Activated CD4-positive, alpha-beta memory T cell treated with anti-CD3 and anti-CD28 coated beads, Interleukin-2, amount 10 ng/mL, durations not matched to agents 7 days and 5 days (primary cell): ENCODE measurements around the gene KRTAP4-2. TPM values are rescaled to one million over a fixed set of nuclear protein-coding genes. Genes with fewer than 3 reads are reported as not detected.

Experiments used
- total RNA-seq, 2 experiments: library from RNA; stranded (reverse); gene quantifications; one replicate each; pipeline ENCODE4 v1.2.3, GENCODE V29; 2021

Gene KRTAP4-2
- total RNA-seq, 2 experiments from 2014 or later = not detected

Other genes starting within 250 kb of the KRTAP4-2 start
- gene KRT23, start 240.6 kb downstream of the KRTAP4-2 start, total RNA-seq = not detected
- gene KRT39, start 211.3 kb downstream of the KRTAP4-2 start, total RNA-seq = not detected
- gene KRT40, start 193.9 kb downstream of the KRTAP4-2 start, total RNA-seq = not detected
- not detected for gene KRTAP3-3, start 184.1 kb downstream of the KRTAP4-2 start, total RNA-seq
- not detected for gene KRTAP3-2, start 178.3 kb downstream of the KRTAP4-2 start, total RNA-seq
- gene KRTAP3-1, start 169.1 kb downstream of the KRTAP4-2 start, total RNA-seq = not detected
- not detected for gene KRTAP1-5, start 151.0 kb downstream of the KRTAP4-2 start, total RNA-seq
- gene KRTAP1-4, start 148.0 kb downstream of the KRTAP4-2 start, total RNA-seq = not detected
- gene KRTAP1-3, start 143.3 kb downstream of the KRTAP4-2 start, total RNA-seq = not detected
- not detected for gene KRTAP1-1, start 136.8 kb downstream of the KRTAP4-2 start, total RNA-seq
- gene KRTAP2-1, start 130.9 kb downstream of the KRTAP4-2 start, total RNA-seq = not detected
- not detected for gene KRTAP2-2, start 123.0 kb downstream of the KRTAP4-2 start, total RNA-seq
- not detected for gene KRTAP2-3, start 118.1 kb downstream of the KRTAP4-2 start, total RNA-seq
- gene KRTAP2-4, start 112.3 kb downstream of the KRTAP4-2 start, total RNA-seq = not detected
- gene KRTAP4-7, start 94.1 kb downstream of the KRTAP4-2 start, total RNA-seq = not detected
- not detected for gene KRTAP4-8, start 80.1 kb downstream of the KRTAP4-2 start, total RNA-seq
- not detected for gene KRTAP4-16, start 76.0 kb downstream of the KRTAP4-2 start, total RNA-seq
- not detected for gene KRTAP4-9, start 72.8 kb downstream of the KRTAP4-2 start, total RNA-seq
- gene KRTAP4-11, start 59.8 kb downstream of the KRTAP4-2 start, total RNA-seq = not detected
- gene KRTAP4-12, start 54.0 kb downstream of the KRTAP4-2 start, total RNA-seq = not detected
- not detected for gene KRTAP4-6, start 37.7 kb downstream of the KRTAP4-2 start, total RNA-seq
- gene KRTAP4-5, start 28.4 kb downstream of the KRTAP4-2 start, total RNA-seq = not detected
- gene KRTAP4-4, start 17.5 kb downstream of the KRTAP4-2 start, total RNA-seq = not detected
- gene KRTAP4-3, start 10.0 kb downstream of the KRTAP4-2 start, total RNA-seq = not detected
- gene KRTAP4-1, start 6.7 kb upstream of the KRTAP4-2 start, total RNA-seq = not detected
- gene KRTAP9-1, start 11.7 kb upstream of the KRTAP4-2 start, total RNA-seq = not detected
- not detected for gene KRTAP9-2, start 48.4 kb upstream of the KRTAP4-2 start, total RNA-seq
- gene KRTAP9-3, start 54.2 kb upstream of the KRTAP4-2 start, total RNA-seq = not detected
- not detected for gene KRTAP9-8, start 59.8 kb upstream of the KRTAP4-2 start, total RNA-seq
- not detected for gene KRTAP9-4, start 71.5 kb upstream of the KRTAP4-2 start, total RNA-seq
- gene KRTAP9-9, start 77.2 kb upstream of the KRTAP4-2 start, total RNA-seq = not detected
- gene KRTAP9-6, start 87.2 kb upstream of the KRTAP4-2 start, total RNA-seq = not detected
- not detected for gene KRTAP9-7, start 97.5 kb upstream of the KRTAP4-2 start, total RNA-seq
- gene KRTAP29-1, start 124.6 kb upstream of the KRTAP4-2 start, total RNA-seq = not detected
- under 1 TPM in 1 of 2 experiments, not detected in 1; 0.13 TPM for gene KRTAP16-1, start 131.1 kb upstream of the KRTAP4-2 start, total RNA-seq
- not detected for gene KRTAP17-1, start 137.5 kb upstream of the KRTAP4-2 start, total RNA-seq
- not detected for gene KRT33A, start 172.6 kb upstream of the KRTAP4-2 start, total RNA-seq
- not detected for gene KRT33B, start 191.6 kb upstream of the KRTAP4-2 start, total RNA-seq
- not detected for gene KRT34, start 204.1 kb upstream of the KRTAP4-2 start, total RNA-seq
- not detected for gene KRT31, start 219.4 kb upstream of the KRTAP4-2 start, total RNA-seq
- not detected for gene KRT37, start 246.4 kb upstream of the KRTAP4-2 start, total RNA-seq